ENCODE data around the gene UBXN6. TPM values are rescaled to one million over a fixed set of nuclear protein-coding genes. Genes with fewer than 3 reads are reported as not detected.

Gene UBXN6
- polyA plus RNA-seq, 2 of the 4 experiments (the other 2 are of a cell fraction): 23.0 to 31.6 TPM

DNA sequence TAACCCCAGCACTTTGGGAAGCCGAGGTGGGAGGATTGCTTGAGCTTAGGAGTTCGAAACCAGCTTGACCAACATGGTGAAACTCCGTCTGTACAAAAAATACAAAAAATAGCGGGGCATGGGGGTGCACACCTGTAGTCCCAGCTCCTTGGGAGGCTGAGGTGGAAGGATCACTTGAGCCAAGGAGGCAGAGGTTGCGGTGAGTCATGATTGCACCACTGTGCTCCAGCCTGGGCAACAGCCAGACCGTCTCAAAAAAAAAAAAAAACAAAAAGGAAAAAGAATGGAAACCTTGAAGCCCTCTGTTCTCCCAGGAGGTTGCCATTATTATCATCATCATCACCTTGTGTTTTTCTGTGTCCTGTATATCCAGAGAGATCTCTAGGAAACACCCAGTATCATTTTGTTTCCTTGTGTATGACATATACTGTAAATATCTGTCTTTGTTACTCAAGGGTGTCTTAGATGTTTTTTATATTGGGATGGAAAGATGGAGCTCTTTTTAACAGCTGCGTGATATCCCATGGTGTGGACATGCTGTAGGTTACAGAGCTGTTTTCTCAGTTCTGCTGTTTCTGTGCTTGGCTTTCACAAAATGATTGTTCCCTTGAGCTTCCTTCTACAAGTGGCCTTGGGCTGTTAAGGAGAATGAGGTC is 43.3 kb downstream of the UBXN6 start:
- Histone ChIP-seq H3K9me3 (no peaks in the 10 kb centered on the region), H3K4me1 (peaks cover 9% of the 10 kb centered on the region; the same call in 1 of the 3 replicates), H3K4me3 (no peak overlapping the region), H3K27ac (no peak overlapping the region), H3K4me2 (no peak overlapping the region)
- 78% methylated on average over 7 of the region's 7 CpGs for WGBS (ENCODE audit: missing lambda C conversion rate)
- TF ChIP-seq CEBPB (IDR thresholded peaks at IDR 0.05) (0 out of 4 replicates have a peak, but pooled peaks of 1 of the 2 experiments have one; percentile 21), TFCP2L1 (CRISPR knock-in tag; IDR thresholded peaks at IDR 0.05) (no peak), FOSL2 (IDR thresholded peaks at IDR 0.05) (no peak), FOSL2 (CRISPR knock-in tag; IDR thresholded peaks at IDR 0.05) (0 out of 2 replicates have a peak, but pooled peaks have one; percentile 20), HDAC2 (IDR thresholded peaks at IDR 0.05) (no peak), GATA3 (IDR thresholded peaks at IDR 0.05; ENCODE audit: borderline replicate concordance) (no peak), EHMT2 (IDR thresholded peaks at IDR 0.05; ENCODE audit: low read depth) (no peak), ZC3H11A (IDR thresholded peaks at IDR 0.05) (no peak), RFX5 (IDR thresholded peaks at IDR 0.05) (no peak), ZNF302 (CRISPR knock-in tag; IDR thresholded peaks at IDR 0.05) (no peak)
- TF ChIP-seq, protein P1, sequence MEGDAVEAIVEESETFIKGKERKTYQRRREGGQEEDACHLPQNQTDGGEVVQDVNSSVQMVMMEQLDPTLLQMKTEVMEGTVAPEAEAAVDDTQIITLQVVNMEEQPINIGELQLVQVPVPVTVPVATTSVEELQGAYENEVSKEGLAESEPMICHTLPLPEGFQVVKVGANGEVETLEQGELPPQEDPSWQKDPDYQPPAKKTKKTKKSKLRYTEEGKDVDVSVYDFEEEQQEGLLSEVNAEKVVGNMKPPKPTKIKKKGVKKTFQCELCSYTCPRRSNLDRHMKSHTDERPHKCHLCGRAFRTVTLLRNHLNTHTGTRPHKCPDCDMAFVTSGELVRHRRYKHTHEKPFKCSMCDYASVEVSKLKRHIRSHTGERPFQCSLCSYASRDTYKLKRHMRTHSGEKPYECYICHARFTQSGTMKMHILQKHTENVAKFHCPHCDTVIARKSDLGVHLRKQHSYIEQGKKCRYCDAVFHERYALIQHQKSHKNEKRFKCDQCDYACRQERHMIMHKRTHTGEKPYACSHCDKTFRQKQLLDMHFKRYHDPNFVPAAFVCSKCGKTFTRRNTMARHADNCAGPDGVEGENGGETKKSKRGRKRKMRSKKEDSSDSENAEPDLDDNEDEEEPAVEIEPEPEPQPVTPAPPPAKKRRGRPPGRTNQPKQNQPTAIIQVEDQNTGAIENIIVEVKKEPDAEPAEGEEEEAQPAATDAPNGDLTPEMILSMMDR (IDR thresholded peaks at IDR 0.05): no peak
- TF ChIP-seq, protein P2, sequence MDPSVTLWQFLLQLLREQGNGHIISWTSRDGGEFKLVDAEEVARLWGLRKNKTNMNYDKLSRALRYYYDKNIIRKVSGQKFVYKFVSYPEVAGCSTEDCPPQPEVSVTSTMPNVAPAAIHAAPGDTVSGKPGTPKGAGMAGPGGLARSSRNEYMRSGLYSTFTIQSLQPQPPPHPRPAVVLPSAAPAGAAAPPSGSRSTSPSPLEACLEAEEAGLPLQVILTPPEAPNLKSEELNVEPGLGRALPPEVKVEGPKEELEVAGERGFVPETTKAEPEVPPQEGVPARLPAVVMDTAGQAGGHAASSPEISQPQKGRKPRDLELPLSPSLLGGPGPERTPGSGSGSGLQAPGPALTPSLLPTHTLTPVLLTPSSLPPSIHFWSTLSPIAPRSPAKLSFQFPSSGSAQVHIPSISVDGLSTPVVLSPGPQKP (IDR thresholded peaks at IDR 0.05; ENCODE audit: low read depth, low read length): no peak
- TF ChIP-seq, protein P3, sequence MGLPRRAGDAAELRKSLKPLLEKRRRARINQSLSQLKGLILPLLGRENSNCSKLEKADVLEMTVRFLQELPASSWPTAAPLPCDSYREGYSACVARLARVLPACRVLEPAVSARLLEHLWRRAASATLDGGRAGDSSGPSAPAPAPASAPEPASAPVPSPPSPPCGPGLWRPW (IDR thresholded peaks at IDR 0.05): no peak
- TF ChIP-seq, protein P4, sequence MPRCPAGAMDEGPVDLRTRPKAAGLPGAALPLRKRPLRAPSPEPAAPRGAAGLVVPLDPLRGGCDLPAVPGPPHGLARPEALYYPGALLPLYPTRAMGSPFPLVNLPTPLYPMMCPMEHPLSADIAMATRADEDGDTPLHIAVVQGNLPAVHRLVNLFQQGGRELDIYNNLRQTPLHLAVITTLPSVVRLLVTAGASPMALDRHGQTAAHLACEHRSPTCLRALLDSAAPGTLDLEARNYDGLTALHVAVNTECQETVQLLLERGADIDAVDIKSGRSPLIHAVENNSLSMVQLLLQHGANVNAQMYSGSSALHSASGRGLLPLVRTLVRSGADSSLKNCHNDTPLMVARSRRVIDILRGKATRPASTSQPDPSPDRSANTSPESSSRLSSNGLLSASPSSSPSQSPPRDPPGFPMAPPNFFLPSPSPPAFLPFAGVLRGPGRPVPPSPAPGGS (IDR thresholded peaks at IDR 0.05): no peak
- FAIRE-seq (no peak), DNase-seq (ENCODE audit: low read depth in 1 of 2, low spot score in 1 of 2) (no peak), ATAC-seq (peak in 1 of 2 experiments; percentile 47; a peak in 1 of 6 replicates)
- ChIA-PET POLR2A (no interaction called here), CTCF (interaction anchor here (0.6 to 4.4 kb wide), 3 partner anchors 13 to 208 kb away, joined by 3 to 28 read pairs (median 15); partner anchors contain the start of genes CHAF1A and SH3GL1)

DNA sequence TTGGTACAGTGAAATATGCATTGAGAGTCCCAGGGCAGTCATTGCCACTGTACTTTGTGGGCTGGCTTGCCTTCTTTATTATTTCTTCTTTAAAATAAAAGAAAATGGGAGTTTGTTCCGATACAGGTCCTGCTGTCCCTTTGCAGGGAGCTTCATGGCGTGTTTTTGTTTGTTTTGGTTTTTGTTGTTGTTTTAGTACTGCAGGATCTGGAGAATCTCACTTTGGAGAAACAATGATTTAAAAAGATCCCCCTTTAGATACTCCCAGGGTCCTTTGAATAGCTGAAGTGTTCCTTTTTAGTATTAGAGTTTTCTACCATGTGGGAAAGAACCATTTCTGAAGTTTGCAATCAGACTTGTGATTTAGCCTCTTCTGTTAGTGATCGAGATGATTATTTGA is 44.0 kb downstream of the UBXN6 start:
- ChIA-PET CTCF (interaction anchor here (0.6 to 3.6 kb wide), 2 partner anchors 13 to 207 kb away, joined by 3 to 15 read pairs; partner anchors contain the start of gene SH3GL1), POLR2A (no interaction called here)
- DNase-seq (ENCODE audit: low read depth in 1 of 2, low spot score in 1 of 2) (no peak), ATAC-seq (no peak), FAIRE-seq (no peak)
- H3K4me1 ChIP-seq: peaks cover 9% of the 10 kb centered on the region; the same call in 1 of the 3 replicates
- H3K27ac ChIP-seq: no peak overlapping the region
- no peak overlapping the region for H3K4me3 ChIP-seq
- no peaks in the 10 kb centered on the region for H3K9me3 ChIP-seq
- H3K4me2 ChIP-seq: no peak overlapping the region
- TF ChIP-seq ZNF302 (CRISPR knock-in tag; IDR thresholded peaks at IDR 0.05): no peak
- TF ChIP-seq TFCP2L1 (CRISPR knock-in tag; IDR thresholded peaks at IDR 0.05): no peak
- TF ChIP-seq, protein P5, sequence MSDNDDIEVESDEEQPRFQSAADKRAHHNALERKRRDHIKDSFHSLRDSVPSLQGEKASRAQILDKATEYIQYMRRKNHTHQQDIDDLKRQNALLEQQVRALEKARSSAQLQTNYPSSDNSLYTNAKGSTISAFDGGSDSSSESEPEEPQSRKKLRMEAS (IDR thresholded peaks at IDR 0.05): no peak
- TF ChIP-seq, protein P6, sequence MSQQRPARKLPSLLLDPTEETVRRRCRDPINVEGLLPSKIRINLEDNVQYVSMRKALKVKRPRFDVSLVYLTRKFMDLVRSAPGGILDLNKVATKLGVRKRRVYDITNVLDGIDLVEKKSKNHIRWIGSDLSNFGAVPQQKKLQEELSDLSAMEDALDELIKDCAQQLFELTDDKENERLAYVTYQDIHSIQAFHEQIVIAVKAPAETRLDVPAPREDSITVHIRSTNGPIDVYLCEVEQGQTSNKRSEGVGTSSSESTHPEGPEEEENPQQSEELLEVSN (IDR thresholded peaks at IDR 0.05; ENCODE audit: borderline replicate concordance, low read depth): no peak
- 92% methylated on average over 3 of the region's 3 CpGs for WGBS (ENCODE audit: missing lambda C conversion rate)
